ENCODE measurements around the gene LILRA1.
"Not testable (repeated sequence)": the region's sequence is repeated elsewhere in the genome, so short reads cannot be mapped to it uniquely, and the experiment has no call there.

Gene LILRA1

GRCh38 chr19:54627912-54628311 lies 34.5 kb downstream of the LILRA1 start:
- not testable (repeated sequence) for DNase-seq

- peak; percentile 64 for DNase-seq
Observed at GRCh38 chr19:54630262-54630661, 36.8 kb downstream of the LILRA1 start, which contains the start of gene LILRB1. LILRB1 (plus strand) TSS chr19:54630484; CDS start chr19:54631074, 590 bp downstream.

- DNase-seq, result peak; percentile 44
Observed at GRCh38 chr19:54630782-54631181, 37.4 kb downstream of the LILRA1 start.

GRCh38 chr19:54631489-54632337 lies 38.3 kb downstream of the LILRA1 start:
- DNase-seq, result peak; percentile 52

GRCh38 chr19:54632517-54632916 lies 39.1 kb downstream of the LILRA1 start:
- not testable (repeated sequence) for DNase-seq

- DNase-seq, result no peak
Observed at GRCh38 chr19:54633401-54633800, 40.0 kb downstream of the LILRA1 start.

GRCh38 chr19:54636081-54636480 lies 42.6 kb downstream of the LILRA1 start:
- not testable (repeated sequence) for DNase-seq

GRCh38 chr19:54638683-54639082 lies 45.3 kb downstream of the LILRA1 start:
- no peak for DNase-seq

GRCh38 chr19:54642953-54643352 lies 49.5 kb downstream of the LILRA1 start:
- DNase-seq, result peak; percentile 87

- peak; percentile 93 for DNase-seq
Observed at GRCh38 chr19:54643583-54643982, 50.2 kb downstream of the LILRA1 start.

GRCh38 chr19:54644056-54644455 lies 50.6 kb downstream of the LILRA1 start:
- peak; percentile 95 for DNase-seq

- no peak for DNase-seq
Observed at GRCh38 chr19:54646331-54646841, 53.0 kb downstream of the LILRA1 start.

GRCh38 chr19:54648129-54648528 lies 54.7 kb downstream of the LILRA1 start:
- DNase-seq, result no peak

GRCh38 chr19:54650108-54650655 lies 56.8 kb downstream of the LILRA1 start:
- DNase-seq, result peak; percentile 87

All from inflammatory macrophage treated with lipopolysaccharide for 4 hours (primary cell).